GM12878 (cell line): ENCODE data around the gene KIAA1586. TPM values are rescaled to one million over a fixed set of nuclear protein-coding genes. Genes with fewer than 3 reads are reported as not detected.
"Not testable (repeated sequence)": the region's sequence is repeated elsewhere in the genome, so short reads cannot be mapped to it uniquely, and the experiment has no call there.

Source experiments
- ATAC-seq: fragments of 200-7000 bp; cut with Tn5 transposase; 3 replicates; pipeline ENCODE4 v1.9.1; 2020; ENCODE audit warnings: mild to moderate bottlenecking, moderate library complexity
- BruUV-seq: library from RNA; stranded (reverse); fragments of 400-500 nt; replicated peaks from 2 replicates; lab custom pipeline; 2021; lab: Mats Ljungman, UMichigan
- CTCF ChIA-PET: fragments of 300-600 bp; sonication (Branson Sonifier 250); formaldehyde crosslinking; extraction: SDS; loops from one replicate; lab custom pipeline; 2021; ENCODE audit warnings: inconsistent platforms; lab: Yijun Ruan, JAX
- POLR2A ChIA-PET: fragments of 350-600 bp; formaldehyde crosslinking; extraction: SDS; loops from one replicate; lab custom pipeline; 2021; ENCODE audit warnings: inconsistent platforms; lab: Charles Lee
- RAD21 ChIA-PET: fragments of 300-600 bp; sonication (Branson Sonifier 250); formaldehyde crosslinking; loops from one replicate; lab custom pipeline; 2023; ENCODE audit warnings: antibody characterized with exemption; ENCODE audit not compliant: unreplicated experiment; lab: Charles Lee
- SMC1A ChIA-PET: fragments of 300-600 bp; sonication (Branson Sonifier 250); formaldehyde crosslinking; loops from one replicate; lab custom pipeline; 2023; ENCODE audit not compliant: unreplicated experiment, uncharacterized antibody; lab: Charles Lee
- DNase-seq: peaks from one replicate; pipeline ENCODE4 v3.0.0-alpha.2; 2011; ENCODE audit warnings: low read depth, low spot score
- FAIRE-seq: peaks from 3 replicates; lab custom pipeline; 2011; peaks lifted over from hg19 to GRCh38; lab: Jason Lieb, UNC
- H2AFZ ChIP-seq: 2 replicates; pipeline ENCODE4 v1.6.0; 2011; ENCODE audit warnings: low read depth, low read length, control low read depth; ENCODE audit not compliant: control insufficient read depth
- H3K27ac ChIP-seq: 2 replicates; pipeline ENCODE4 v1.5.1; 2011; ENCODE audit warnings: control low read depth; ENCODE audit not compliant: control insufficient read depth, insufficient read depth
- H3K27me3 ChIP-seq, 2 experiments: replicated peaks in 1 of 2; 2 replicates each; pipeline versions ENCODE4 v1.6.0 to v1.6.1; 2011; ENCODE audit warnings: low read length in 1 of 2; ENCODE audit not compliant: control insufficient read depth in 2 of 2, insufficient read depth in 2 of 2
- H3K36me3 ChIP-seq, 2 experiments: 2 replicates each; pipeline ENCODE4 v1.5.1; 2011; ENCODE audit warnings: low read length in 1 of 2; ENCODE audit not compliant: control insufficient read depth in 2 of 2, insufficient read depth in 2 of 2
- H3K4me1 ChIP-seq: 2 replicates; pipeline ENCODE4 v1.6.1; 2011; ENCODE audit warnings: mild to moderate bottlenecking, low read length, moderate library complexity, mixed read lengths; ENCODE audit not compliant: control insufficient read depth, insufficient read depth
- H3K4me2 ChIP-seq: 2 replicates; pipeline ENCODE4 v1.6.0; 2011; ENCODE audit warnings: control low read depth; ENCODE audit not compliant: control insufficient read depth, insufficient read depth
- H3K4me3 ChIP-seq: fragments of 200-600 bp; sonication (generic); 2 replicates; pipeline ENCODE4 v1.5.1; 2016
- H3K79me2 ChIP-seq: 2 replicates; pipeline ENCODE4 v1.6.0; 2011; ENCODE audit warnings: low read length; ENCODE audit not compliant: control insufficient read depth, insufficient read depth
- H3K9ac ChIP-seq: 2 replicates; pipeline ENCODE4 v1.8.0; 2011; ENCODE audit warnings: low read length, control low read depth, mixed read lengths; ENCODE audit not compliant: control insufficient read depth, insufficient read depth
- H3K9me3 ChIP-seq: replicated peaks from 3 replicates; pipeline ENCODE4 v1.5.1; 2011; ENCODE audit warnings: mild to moderate bottlenecking, low read length; ENCODE audit not compliant: control insufficient read depth, insufficient read depth
- H4K20me1 ChIP-seq: 2 replicates; pipeline ENCODE4 v1.6.0; 2011; ENCODE audit not compliant: control insufficient read depth, insufficient read depth
- SKIL ChIP-seq: fragments of 450-650 bp; IDR thresholded peaks from 2 replicates; pipeline ENCODE4 v1.6.1; 2017; ENCODE audit warnings: mild to moderate bottlenecking, low read depth, inconsistent platforms; ENCODE audit not compliant: poor library complexity, severe bottlenecking
- WGBS: methylation state at CpG from one replicate; pipeline ENCODE4 v1.1.6; 2016; ENCODE audit warnings: low lambda C conversion rate; ENCODE audit not compliant: insufficient replicate concordance, insufficient coverage; ENCODE audit errors: missing lambda C conversion rate; 5-methylcytosine and 5-hydroxymethylcytosine counted together
- in situ Hi-C: fragments of 300-500 bp; cut with MboI; formaldehyde crosslinking; loops from 9 replicates; pipeline ENCODE4 v1.14.3; 2018; ENCODE audit warnings: mixed read lengths
- intact Hi-C: fragments of 100-400 bp; cut with micrococcal nuclease; formaldehyde crosslinking; loops from one replicate; pipeline ENCODE4 v1.14.2; 2022; ENCODE audit not compliant: unreplicated experiment
- polyA plus RNA-seq, 11 experiments: library from polyadenylated mRNA; depleted of rRNA in 4 of 11; unstranded in 6 of 11; stranded (reverse) in 5 of 11; fragments of >200 nt; fragmentation: Nextera tagmentation in 4 of 11; fragmentation: Illumina TruSeq in 1 of 11; extraction: Ambion mirVana in 4 of 11; extraction: Trizol in 1 of 11; gene quantifications; 1 replicate in 1 of 11; 2 replicates in 10 of 11; pipeline versions ENCODE4 v1.2.1 to v1.2.3, GENCODE V29; 2011 to 2016; ENCODE audit warnings: inconsistent platforms in 2 of 11, missing spikeins in 2 of 11, low read depth in 1 of 11
- total RNA-seq, 4 experiments: library from RNA; depleted of rRNA in 3 of 4; stranded (reverse); fragments of >200 nt in 3 of 4; fragmentation: Illumina TruSeq in 1 of 4; extraction: Trizol in 1 of 4; gene quantifications; 2 replicates each; pipeline versions ENCODE4 v1.2.1 to v1.2.3, GENCODE V29; 2013 to 2021
- TF ChIP-seq, protein P1 (sequence below): fragments of 450-650 bp; IDR thresholded peaks from 2 replicates; pipeline ENCODE4 v1.6.1; 2016; ENCODE audit warnings: mild to moderate bottlenecking

Gene KIAA1586
- total and polyA plus RNA-seq, 10 of the 15 experiments (the other 5 are each of a cell fraction or from before 2014, with no cell fraction given): 13.1 to 33.1 (median 21.2) TPM

GRCh38 chr6:57091375-57091774 lies 44.9 kb downstream of the KIAA1586 start:
- H2AFZ ChIP-seq, ATAC-seq, H3K36me3 ChIP-seq, H3K27me3 ChIP-seq, H3K27ac ChIP-seq, RAD21 ChIA-PET, H3K9ac ChIP-seq, POLR2A ChIA-PET, BruUV-seq, FAIRE-seq, H3K4me1 ChIP-seq, DNase-seq, H4K20me1 ChIP-seq, H3K9me3 ChIP-seq: not testable (repeated sequence)
- intact Hi-C loops (loop anchor here (2.0 kb wide), 1 partner anchor 81 kb away; the partner anchor contains the start of gene BAG2), in situ Hi-C loops (loop anchor here (5.0 kb wide), 1 partner anchor 71 kb away; no protein-coding TSS in a partner anchor)
- SMC1A ChIA-PET: interaction anchor here (1.5 to 3.1 kb wide), 2 partner anchors 22 to 71 kb away, joined by 3 to 17 read pairs; no protein-coding TSS in a partner anchor
- Histone ChIP-seq H3K4me3 (peak overlapping the region; percentile 54), H3K4me2 (peak overlapping the region; percentile 83), H3K79me2 (peaks cover 47% of the 10 kb centered on the region)
- TF ChIP-seq, protein P1, sequence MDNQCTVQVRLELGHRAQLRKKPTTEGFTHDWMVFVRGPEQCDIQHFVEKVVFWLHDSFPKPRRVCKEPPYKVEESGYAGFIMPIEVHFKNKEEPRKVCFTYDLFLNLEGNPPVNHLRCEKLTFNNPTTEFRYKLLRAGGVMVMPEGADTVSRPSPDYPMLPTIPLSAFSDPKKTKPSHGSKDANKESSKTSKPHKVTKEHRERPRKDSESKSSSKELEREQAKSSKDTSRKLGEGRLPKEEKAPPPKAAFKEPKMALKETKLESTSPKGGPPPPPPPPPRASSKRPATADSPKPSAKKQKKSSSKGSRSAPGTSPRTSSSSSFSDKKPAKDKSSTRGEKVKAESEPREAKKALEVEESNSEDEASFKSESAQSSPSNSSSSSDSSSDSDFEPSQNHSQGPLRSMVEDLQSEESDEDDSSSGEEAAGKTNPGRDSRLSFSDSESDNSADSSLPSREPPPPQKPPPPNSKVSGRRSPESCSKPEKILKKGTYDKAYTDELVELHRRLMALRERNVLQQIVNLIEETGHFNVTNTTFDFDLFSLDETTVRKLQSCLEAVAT: 0 out of 2 replicates have a peak, but pooled peaks have one; percentile 59
- TF ChIP-seq SKIL: peak; percentile 29
- CTCF ChIA-PET: interaction anchor here (1.1 to 2.2 kb wide), 3 partner anchors 12 to 136 kb away, joined by 3 to 7 read pairs (median 3); partner anchors contain the start of gene BEND6
- WGBS: 78% methylated on average over 7 of the region's 7 CpGs
